Stimulated activated CD8-positive, alpha-beta memory T cell treated with anti-CD3 and anti-CD28 coated beads, Interleukin-4, amount 100 ng/mL, for 24 hours (primary cell): ENCODE measurements around the gene ANO3.

Experiments used
- DNase-seq: peaks from one replicate; pipeline ENCODE4 v3.0.0-alpha.2; 2020; ENCODE audit warnings: low read depth

Gene ANO3

GRCh38 chr11:26493616-26494015 is 161.7 kb downstream of the ANO3 start:
- no peak for DNase-seq

- no peak for DNase-seq
These were observed 175.3 kb downstream of the ANO3 start for GRCh38 chr11:26507229-26507628.

GRCh38 chr11:26510164-26510563 is 178.2 kb downstream of the ANO3 start:
- no peak for DNase-seq

- no peak for DNase-seq
These were observed 178.8 kb downstream of the ANO3 start for GRCh38 chr11:26510756-26511155.

- no peak for DNase-seq
These were observed 180.3 kb downstream of the ANO3 start for GRCh38 chr11:26512196-26512595.

- DNase-seq, result no peak
These were observed 187.5 kb downstream of the ANO3 start for GRCh38 chr11:26519469-26519868.

GRCh38 chr11:26522912-26523610 is 191.1 kb downstream of the ANO3 start:
- DNase-seq, result no peak

- no peak for DNase-seq
These were observed 195.8 kb downstream of the ANO3 start for GRCh38 chr11:26527685-26528084.

GRCh38 chr11:26537341-26537740 is 205.4 kb downstream of the ANO3 start:
- no peak for DNase-seq

- DNase-seq, result no peak
These were observed 207.6 kb downstream of the ANO3 start for GRCh38 chr11:26539517-26539916.

GRCh38 chr11:26541870-26542269 is 209.9 kb downstream of the ANO3 start:
- DNase-seq, result no peak

GRCh38 chr11:26549176-26549575 is 217.2 kb downstream of the ANO3 start:
- DNase-seq, result no peak

- DNase-seq, result no peak
These were observed 218.1 kb downstream of the ANO3 start for GRCh38 chr11:26550022-26550421.

GRCh38 chr11:26551186-26551801 is 219.4 kb downstream of the ANO3 start:
- no peak for DNase-seq

GRCh38 chr11:26553182-26553581 is 221.3 kb downstream of the ANO3 start:
- DNase-seq, result no peak

- DNase-seq, result no peak
These were observed 222.5 kb downstream of the ANO3 start for GRCh38 chr11:26554455-26554854.

GRCh38 chr11:26556582-26556981 is 224.7 kb downstream of the ANO3 start:
- no peak for DNase-seq

GRCh38 chr11:26557666-26558065 is 225.7 kb downstream of the ANO3 start:
- no peak for DNase-seq

GRCh38 chr11:26558190-26558589 is 226.3 kb downstream of the ANO3 start:
- DNase-seq, result no peak

- no peak for DNase-seq
These were observed 237.7 kb downstream of the ANO3 start for GRCh38 chr11:26569646-26570045.

GRCh38 chr11:26571861-26572654 is 240.1 kb downstream of the ANO3 start, which contains the start of gene MUC15:
Gene MUC15, minus strand, starts transcription at chr11:26572263. Its CDS starts 5,169 bp downstream, at chr11:26567094.
- no peak for DNase-seq

- DNase-seq, result no peak
These were observed 241.0 kb downstream of the ANO3 start for GRCh38 chr11:26572770-26573402.

GRCh38 chr11:26573896-26574295 is 242.0 kb downstream of the ANO3 start:
- DNase-seq, result no peak
